Upper lobe of right lung (tissue), 1 donor: Measurements from ENCODE around the gene PRMT5. TPM values are rescaled to one million over a fixed set of nuclear protein-coding genes. Genes with fewer than 3 reads are reported as not detected.

Experiments used
- ATAC-seq: fragments of 200-7000 bp; cut with Tn5 transposase; one replicate; pipeline ENCODE4 v1.9.1; 2020; ENCODE audit warnings: mild to moderate bottlenecking, moderate library complexity
- DNase-seq: peaks from one replicate; pipeline ENCODE4 v3.0.0-alpha.2; 2020
- H3K27ac ChIP-seq: fragments of 200-600 bp; one replicate; pipeline ENCODE4 v1.8.0; 2022
- H3K27me3 ChIP-seq: fragments of 200-600 bp; one replicate; pipeline ENCODE4 v1.8.0; 2022; ENCODE audit warnings: mild to moderate bottlenecking
- H3K36me3 ChIP-seq: fragments of 200-600 bp; one replicate; pipeline ENCODE4 v1.8.0; 2022
- H3K4me1 ChIP-seq: fragments of 200-600 bp; one replicate; pipeline ENCODE4 v1.8.0; 2022
- H3K4me3 ChIP-seq: fragments of 200-600 bp; one replicate; pipeline ENCODE4 v1.8.0; 2022; ENCODE audit warnings: mild to moderate bottlenecking
- H3K9me3 ChIP-seq: fragments of 200-600 bp; one replicate; pipeline ENCODE4 v1.8.0; 2022
- intact Hi-C: fragments of 100-400 bp; cut with DNase I; formaldehyde crosslinking; loops from one replicate; pipeline ENCODE4 v1.11.0; 2022
- total RNA-seq: library from RNA; stranded (reverse); fragmentation: NEBNext Ultra II Directional; extraction: Animal tissue kit (Norgen Biotek cat#: 25700); gene quantifications from one replicate; pipeline ENCODE4 v1.2.1, GENCODE V29; 2021
- TF ChIP-seq, protein P1 (sequence below): fragments of 200-600 bp; IDR thresholded peaks from one replicate; pipeline ENCODE4 v1.8.0; 2022; ENCODE audit warnings: antibody characterized with exemption
- donor health status: DM: no; HTN: yes; CAD: no; lungs with severe emphysema.

PRMT5 gene
- total RNA-seq, 1 donor from 2014 or later = 38.9 TPM

DNA sequence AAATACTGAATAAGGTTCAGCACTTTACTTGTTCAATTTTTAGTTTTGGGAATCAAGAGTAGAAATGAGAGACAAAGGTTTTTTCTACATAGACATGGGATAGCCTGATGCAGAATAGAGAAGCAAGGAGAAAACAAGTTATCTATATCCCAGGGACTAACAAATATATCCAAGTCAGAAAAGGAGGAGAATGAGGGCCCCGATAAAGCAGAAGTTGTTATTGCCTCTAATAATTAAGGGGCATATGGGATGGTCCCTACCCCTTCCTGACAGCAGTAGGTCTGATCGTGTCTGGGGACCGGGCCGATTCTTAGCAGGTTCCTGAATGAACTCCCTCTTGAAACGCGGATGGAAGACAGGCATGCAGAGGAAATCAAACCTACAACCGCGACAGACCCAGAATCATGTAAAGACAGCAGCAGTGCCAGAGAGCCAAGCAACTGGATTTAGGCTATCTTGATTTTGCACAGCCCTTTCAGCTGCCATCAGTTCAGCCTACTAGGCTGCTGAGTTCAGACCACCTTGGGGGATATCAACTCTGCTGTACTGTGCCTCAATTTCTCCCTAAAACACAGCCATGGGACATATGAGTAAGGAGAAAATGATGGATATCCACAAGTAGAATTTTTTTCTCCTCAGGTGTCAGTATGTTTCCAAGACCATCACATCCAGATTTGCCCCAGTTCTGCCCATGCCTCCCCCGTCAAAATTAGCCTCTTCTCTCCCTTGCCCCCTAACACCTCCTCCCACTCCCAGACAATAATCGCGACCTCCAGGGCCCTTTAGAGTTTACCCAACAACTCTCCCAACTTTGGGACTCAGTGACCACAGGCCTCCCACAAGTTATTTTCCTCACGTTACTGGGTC, 706 bp downstream of the PRMT5 start:
- Histone ChIP-seq H3K4me3 (peak overlapping the region; percentile 89), H3K27ac (peak overlapping the region; percentile 87), H3K9me3 (no peaks in the 10 kb centered on the region), H3K4me1 (peaks cover 17% of the 10 kb centered on the region), H3K27me3 (no peaks in the 10 kb centered on the region), H3K36me3 (peaks cover 38% of the 10 kb centered on the region)
- TF ChIP-seq, protein P1, sequence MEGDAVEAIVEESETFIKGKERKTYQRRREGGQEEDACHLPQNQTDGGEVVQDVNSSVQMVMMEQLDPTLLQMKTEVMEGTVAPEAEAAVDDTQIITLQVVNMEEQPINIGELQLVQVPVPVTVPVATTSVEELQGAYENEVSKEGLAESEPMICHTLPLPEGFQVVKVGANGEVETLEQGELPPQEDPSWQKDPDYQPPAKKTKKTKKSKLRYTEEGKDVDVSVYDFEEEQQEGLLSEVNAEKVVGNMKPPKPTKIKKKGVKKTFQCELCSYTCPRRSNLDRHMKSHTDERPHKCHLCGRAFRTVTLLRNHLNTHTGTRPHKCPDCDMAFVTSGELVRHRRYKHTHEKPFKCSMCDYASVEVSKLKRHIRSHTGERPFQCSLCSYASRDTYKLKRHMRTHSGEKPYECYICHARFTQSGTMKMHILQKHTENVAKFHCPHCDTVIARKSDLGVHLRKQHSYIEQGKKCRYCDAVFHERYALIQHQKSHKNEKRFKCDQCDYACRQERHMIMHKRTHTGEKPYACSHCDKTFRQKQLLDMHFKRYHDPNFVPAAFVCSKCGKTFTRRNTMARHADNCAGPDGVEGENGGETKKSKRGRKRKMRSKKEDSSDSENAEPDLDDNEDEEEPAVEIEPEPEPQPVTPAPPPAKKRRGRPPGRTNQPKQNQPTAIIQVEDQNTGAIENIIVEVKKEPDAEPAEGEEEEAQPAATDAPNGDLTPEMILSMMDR = no peak
- no peak for ATAC-seq
- intact Hi-C loops = no loop called here
- no peak for DNase-seq

DNA sequence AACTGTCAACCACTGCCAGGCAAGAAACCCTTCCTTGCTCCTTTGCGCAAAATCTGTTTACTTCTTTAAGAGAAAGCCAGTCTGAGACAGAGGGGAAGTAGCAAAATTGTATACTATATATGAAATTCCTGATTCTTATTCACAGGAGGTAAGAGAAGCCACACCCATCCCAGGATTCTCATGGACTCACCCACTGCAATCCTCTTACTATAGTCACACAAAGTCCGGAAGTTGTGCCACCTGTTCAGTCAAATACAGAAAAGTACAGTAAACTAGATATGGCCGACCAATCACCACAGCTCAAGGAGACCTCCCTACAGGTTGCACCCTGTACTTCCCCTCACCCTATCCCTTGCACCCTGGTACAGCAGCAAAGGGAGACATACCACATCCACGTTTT, 2.9 kb downstream of the PRMT5 start:
- no peak overlapping the region for H3K4me3 ChIP-seq
- ATAC-seq = no peak
- peaks cover 57% of the 10 kb centered on the region for H3K36me3 ChIP-seq
- DNase-seq = no peak
- H3K27ac ChIP-seq = no peak overlapping the region
- H3K4me1 ChIP-seq = peaks cover 17% of the 10 kb centered on the region
- no peaks in the 10 kb centered on the region for H3K9me3 ChIP-seq
- intact Hi-C loops = no loop called here
- TF ChIP-seq, protein P1 = no peak
- no peaks in the 10 kb centered on the region for H3K27me3 ChIP-seq

DNA sequence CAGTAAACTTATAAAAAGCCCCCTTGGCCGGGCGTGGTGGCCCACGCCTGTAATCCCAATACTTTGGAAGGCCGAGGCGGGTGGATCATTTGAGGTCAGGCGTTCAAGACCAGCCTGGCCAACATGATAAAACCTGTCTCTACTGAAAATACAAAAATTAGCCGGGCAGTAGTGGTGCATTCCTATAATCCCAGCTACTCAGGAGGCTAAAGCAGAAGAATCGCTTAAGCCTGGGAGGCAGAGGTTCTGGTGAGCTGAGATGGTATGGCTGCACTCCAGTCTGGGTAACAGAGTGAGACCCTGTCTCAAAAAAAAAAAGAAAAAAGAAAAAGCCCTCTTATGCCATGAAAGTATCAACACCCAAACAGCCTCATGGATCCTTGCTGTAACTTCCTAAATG, 3.7 kb downstream of the PRMT5 start:
- TF ChIP-seq, protein P1 = no peak
- H3K27ac ChIP-seq = no peak overlapping the region
- no peaks in the 10 kb centered on the region for H3K27me3 ChIP-seq
- DNase-seq (no peak), ATAC-seq (no peak)
- intact Hi-C loops = no loop called here
- H3K4me1 ChIP-seq = peaks cover 17% of the 10 kb centered on the region
- peaks cover 65% of the 10 kb centered on the region for H3K36me3 ChIP-seq
- no peaks in the 10 kb centered on the region for H3K9me3 ChIP-seq
- H3K4me3 ChIP-seq = no peak overlapping the region

DNA sequence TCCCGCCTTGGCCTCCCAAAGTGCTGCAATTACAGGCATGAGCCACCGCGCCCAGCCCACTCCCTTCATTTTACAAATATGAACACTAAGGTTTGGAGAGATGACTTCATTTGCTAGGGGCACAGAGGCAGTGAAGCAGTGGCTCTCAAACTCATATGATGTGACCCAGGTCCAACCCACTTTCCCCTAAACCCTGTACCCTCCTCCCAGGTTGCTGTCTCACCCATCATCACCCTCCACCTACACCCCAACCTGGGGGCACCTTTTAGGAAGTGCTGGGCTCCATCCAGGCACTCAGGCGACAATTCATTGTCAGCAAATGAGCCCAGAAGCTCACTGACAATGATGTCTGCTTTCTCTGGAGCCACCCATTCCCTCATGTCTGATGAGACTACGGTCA, 5.4 kb downstream of the PRMT5 start:
- no peaks in the 10 kb centered on the region for H3K9me3 ChIP-seq

DNA sequence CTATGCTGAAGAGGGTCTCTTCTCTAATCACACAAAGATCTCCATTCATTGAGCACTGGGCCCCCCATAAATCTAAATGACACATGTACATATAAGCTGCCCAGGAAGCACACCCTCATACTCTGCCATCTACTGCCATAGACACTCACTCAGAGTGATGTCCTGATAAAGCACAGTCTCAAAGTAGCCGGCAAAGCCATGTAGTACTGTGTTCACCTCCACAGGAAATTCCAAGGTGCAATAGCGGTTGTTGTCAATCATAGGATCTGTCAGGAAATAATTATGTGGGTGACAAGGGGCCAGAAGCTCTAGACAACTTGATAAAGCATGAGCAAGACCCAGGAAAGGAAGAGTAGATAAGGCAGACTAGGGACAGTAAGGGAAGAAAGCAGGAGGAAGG, 6.9 kb downstream of the PRMT5 start:
- TF ChIP-seq, protein P1 = no peak
- DNase-seq = no peak
- no peak for ATAC-seq
- H3K36me3 ChIP-seq = peaks cover 70% of the 10 kb centered on the region
- no peak overlapping the region for H3K27ac ChIP-seq
- no peaks in the 10 kb centered on the region for H3K9me3 ChIP-seq
- intact Hi-C loops = no loop called here
- no peak overlapping the region for H3K4me3 ChIP-seq
- no peaks in the 10 kb centered on the region for H3K27me3 ChIP-seq
- peaks cover 10% of the 10 kb centered on the region for H3K4me1 ChIP-seq

More for the DNA sequence above, 5.4 kb downstream of the PRMT5 start:
- Histone ChIP-seq H3K27me3 (no peaks in the 10 kb centered on the region), H3K4me3 (no peak overlapping the region), H3K36me3 (peaks cover 70% of the 10 kb centered on the region), H3K27ac (no peak overlapping the region), H3K4me1 (peaks cover 16% of the 10 kb centered on the region)
- DNase-seq (no peak), ATAC-seq (no peak)
- TF ChIP-seq, protein P1 = no peak
- intact Hi-C loops = no loop called here
